K562 (cell line): ENCODE results near the gene FAM83G.

Source experiments
- CHCHD3 ChIP-seq: fragments of 250-450 bp; sonication (Bioruptor Pico); IDR thresholded peaks from 2 replicates; pipeline ENCODE4 v2.1.2; 2022; ENCODE audit warnings: mild to moderate bottlenecking
- RBM22 ChIP-seq: fragments of 200-400 bp; formaldehyde crosslinking; IDR thresholded peaks from 2 replicates; pipeline ENCODE4 v1.6.1; 2018; ENCODE audit warnings: low read length, low read depth; ENCODE audit not compliant: poor library complexity, severe bottlenecking
- TBP ChIP-seq: optimal IDR thresholded peaks from 2 replicates; pipeline ENCODE3; 2011; ENCODE audit warnings: low read depth, low read length, improper control_type of control experiment
- ZNF274 ChIP-seq: IDR thresholded peaks from 2 replicates; pipeline ENCODE4 v1.6.1; 2011; ENCODE audit warnings: low read depth, mild to moderate bottlenecking, low read length, moderate library complexity, borderline replicate concordance

DNA sequence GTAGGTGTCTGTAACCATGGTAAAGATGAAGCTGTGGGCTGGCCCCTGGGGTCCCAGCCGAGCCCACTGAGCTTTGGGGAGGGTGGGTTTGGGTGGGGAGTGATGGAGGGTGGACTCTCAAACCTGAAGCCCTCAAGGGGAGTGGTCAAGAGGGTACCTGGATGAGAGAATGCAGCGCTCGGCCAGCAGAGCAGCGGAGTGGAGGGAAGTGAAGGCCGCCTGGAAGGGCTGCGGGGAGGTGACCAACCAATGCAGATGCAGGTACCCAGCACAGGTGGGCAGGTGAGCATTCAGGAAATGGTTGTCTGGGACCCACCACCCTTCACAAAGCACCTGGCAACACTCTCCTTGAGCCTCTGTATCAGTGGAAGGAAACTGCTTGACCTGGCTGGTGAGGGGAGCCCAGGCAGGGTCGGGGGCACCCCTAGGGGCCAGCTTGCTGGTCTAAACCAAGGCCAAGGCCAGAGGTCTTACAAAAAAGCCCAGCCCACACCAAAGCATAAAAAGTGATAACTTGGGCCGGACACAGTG lies 56.0 kb downstream of the FAM83G start:
- TF ChIP-seq TBP (no peak), RBM22 (no peak), CHCHD3 (CRISPR knock-in tag) (no peak), ZNF274 (no peak)
